Mucosa of stomach (tissue), 1 donor: ENCODE results near the gene ENO1.

ENCODE experiments used
- H3K27me3 ChIP-seq: one replicate; pipeline ENCODE4 v1.7.0; 2013; ENCODE audit warnings: mild to moderate bottlenecking, low read length; ENCODE audit not compliant: control insufficient read depth, insufficient read depth
- H3K36me3 ChIP-seq: one replicate; pipeline ENCODE4 v1.7.0; 2013; ENCODE audit warnings: low read length; ENCODE audit not compliant: control insufficient read depth, insufficient read depth
- H3K4me1 ChIP-seq: one replicate; pipeline ENCODE4 v1.7.0; 2013; ENCODE audit warnings: mild to moderate bottlenecking, low read length; ENCODE audit not compliant: control insufficient read depth, insufficient read depth
- H3K4me3 ChIP-seq: one replicate; pipeline ENCODE4 v1.7.0; 2013; ENCODE audit warnings: low read length
- H3K9ac ChIP-seq: one replicate; pipeline ENCODE4 v1.7.0; 2013; ENCODE audit warnings: mild to moderate bottlenecking, low read length, moderate library complexity
- H3K9me3 ChIP-seq: one replicate; pipeline ENCODE4 v1.7.0; 2013; ENCODE audit warnings: mild to moderate bottlenecking, low read length, moderate library complexity; ENCODE audit not compliant: control insufficient read depth
- donor health status: Pancreatic carcinoma.

The ENO1 gene

DNA sequence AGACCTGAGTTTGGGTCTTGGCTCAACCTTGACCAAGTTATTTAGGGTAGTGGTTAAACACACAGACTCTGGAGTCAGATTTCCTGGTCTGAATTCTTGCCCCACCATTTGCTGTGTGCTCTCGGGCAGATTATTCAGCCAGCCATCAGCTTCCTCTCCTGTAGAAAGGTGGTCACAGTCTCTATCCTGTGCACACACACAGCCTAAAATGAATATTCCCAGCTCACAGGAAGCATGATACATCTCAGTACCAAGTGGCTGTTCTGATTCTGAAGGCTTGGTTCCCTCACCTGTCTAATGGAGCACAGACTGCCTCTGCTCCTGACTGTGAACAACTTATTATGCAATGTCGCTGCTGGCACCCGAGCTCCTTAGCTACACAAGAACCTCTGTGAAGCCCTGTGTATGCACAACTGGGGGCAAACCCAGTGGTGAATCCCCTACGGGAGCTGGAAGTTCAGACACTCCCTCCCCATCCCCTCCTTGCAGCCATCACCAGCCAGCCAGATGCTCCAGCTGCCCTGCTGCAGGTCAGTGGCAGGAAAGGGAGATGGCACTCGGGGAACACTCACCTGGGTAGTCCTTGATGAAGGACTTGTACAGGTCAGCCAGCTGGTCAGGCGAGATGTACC is 13.7 kb downstream of the ENO1 start:
- Histone ChIP-seq H3K4me1 (no peaks in the 10 kb centered on the region), H3K4me3 (no peak overlapping the region), H3K36me3 (peaks cover 35% of the 10 kb centered on the region), H3K9me3 (no peaks in the 10 kb centered on the region), H3K9ac (no peak overlapping the region), H3K27me3 (no peaks in the 10 kb centered on the region)

DNA sequence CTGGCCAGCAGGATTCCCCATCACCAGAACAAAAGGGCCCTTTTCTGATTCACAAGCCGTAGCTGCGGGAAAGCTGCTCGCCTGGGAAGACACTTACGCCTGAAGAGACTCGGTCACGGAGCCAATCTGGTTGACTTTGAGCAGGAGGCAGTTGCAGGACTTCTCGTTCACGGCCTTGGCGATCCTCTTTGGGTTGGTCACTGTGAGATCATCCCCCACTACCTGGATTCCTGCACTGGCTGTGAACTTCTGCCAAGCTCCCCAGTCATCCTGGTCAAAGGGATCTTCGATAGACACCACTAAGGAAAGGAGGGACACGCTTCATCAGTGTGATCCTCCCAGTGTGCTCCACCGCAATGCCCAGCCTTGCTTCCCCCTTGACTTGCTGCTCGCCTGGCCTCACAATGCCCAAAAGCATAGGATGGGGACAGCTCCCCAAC is 14.7 kb downstream of the ENO1 start:
- H3K4me1 ChIP-seq: peaks cover 6% of the 10 kb centered on the region
- H3K27me3 ChIP-seq: no peaks in the 10 kb centered on the region
- H3K9me3 ChIP-seq: no peaks in the 10 kb centered on the region
- H3K4me3 ChIP-seq: no peak overlapping the region
- H3K9ac ChIP-seq: no peak overlapping the region
- peaks cover 35% of the 10 kb centered on the region for H3K36me3 ChIP-seq

DNA sequence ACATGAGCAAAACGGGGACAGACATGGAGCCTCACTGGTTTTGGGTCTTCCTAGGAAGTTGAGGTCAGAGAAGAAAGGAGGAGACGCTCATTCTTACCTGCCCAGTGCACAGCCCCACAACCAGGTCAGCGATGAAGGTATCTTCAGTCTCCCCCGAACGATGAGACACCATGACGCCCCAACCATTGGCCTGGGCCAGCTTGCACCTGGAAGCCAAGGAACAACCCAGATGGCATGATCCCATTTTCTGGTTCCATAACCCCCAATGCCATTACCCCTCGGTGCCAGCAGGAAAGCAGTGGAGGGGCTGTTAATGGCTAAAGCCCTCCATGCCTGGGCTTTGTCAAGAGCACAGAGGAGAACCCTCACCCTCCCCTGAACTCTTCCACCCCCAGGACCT is 15.3 kb downstream of the ENO1 start:
- Histone ChIP-seq H3K9ac (no peak overlapping the region), H3K4me1 (peaks cover 13% of the 10 kb centered on the region), H3K4me3 (no peak overlapping the region), H3K36me3 (peaks cover 35% of the 10 kb centered on the region), H3K27me3 (no peaks in the 10 kb centered on the region), H3K9me3 (no peaks in the 10 kb centered on the region)

DNA sequence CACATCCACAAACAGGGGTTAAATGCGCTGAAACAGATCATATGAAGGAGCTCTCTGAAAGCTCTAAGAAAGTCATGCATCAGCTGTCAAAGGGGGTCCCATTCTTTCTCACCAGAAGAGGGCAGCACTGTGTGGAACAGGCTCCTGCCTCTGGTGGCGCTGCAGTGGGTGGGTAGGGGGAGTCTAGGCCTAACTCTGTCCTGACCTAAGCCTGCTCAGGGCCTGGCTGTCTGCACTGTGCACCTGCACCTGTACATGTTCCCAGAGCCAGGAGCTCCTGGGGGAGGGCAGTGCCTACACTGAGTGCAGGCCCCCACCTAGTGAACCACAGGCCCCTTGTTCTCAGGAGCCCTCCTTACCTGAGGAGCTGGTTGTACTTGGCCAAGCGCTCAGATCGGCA is 16.0 kb downstream of the ENO1 start:
- H3K27me3 ChIP-seq: no peaks in the 10 kb centered on the region
- H3K9ac ChIP-seq: no peak overlapping the region
- H3K36me3 ChIP-seq: peaks cover 35% of the 10 kb centered on the region
- no peak overlapping the region for H3K4me3 ChIP-seq
- no peaks in the 10 kb centered on the region for H3K9me3 ChIP-seq
- peaks cover 17% of the 10 kb centered on the region for H3K4me1 ChIP-seq

DNA sequence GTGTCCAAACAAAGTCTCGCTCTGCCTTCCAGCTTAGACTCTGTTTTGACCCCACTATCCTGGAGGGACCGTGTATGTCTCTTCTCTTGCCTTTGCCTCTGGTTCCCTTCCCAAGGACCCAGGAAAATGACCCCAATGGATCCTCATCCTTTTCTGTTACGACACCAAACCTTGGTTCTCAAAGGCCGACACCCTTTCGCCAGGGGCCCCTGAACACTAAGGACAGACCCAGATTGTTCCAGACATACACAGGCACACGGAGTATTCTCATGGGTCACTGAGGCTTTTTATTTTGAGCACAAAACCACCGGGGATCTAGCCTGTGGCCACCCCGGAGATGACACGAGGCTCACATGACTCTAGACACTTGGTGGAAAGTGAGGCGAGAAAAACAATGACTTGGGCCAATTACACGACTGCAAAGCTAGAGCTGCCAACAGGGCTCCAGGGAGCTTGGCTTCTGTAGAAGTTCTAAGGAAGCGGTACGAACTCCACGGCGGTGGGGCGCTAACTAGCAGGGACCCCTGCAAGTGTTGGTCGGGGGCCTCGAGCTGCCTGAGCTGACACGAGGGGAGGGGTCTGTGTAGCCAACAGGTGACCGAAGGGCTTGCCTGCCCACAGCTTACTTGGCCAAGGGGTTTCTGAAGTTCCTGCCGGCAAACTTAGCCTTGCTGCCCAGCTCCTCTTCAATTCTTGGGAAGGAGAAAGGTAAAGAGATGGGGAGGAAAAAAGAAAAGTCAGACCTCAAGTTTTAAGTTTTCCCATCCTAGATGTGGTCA is 17.6 kb downstream of the ENO1 start:
- Histone ChIP-seq H3K9me3 (no peaks in the 10 kb centered on the region), H3K36me3 (peaks cover 35% of the 10 kb centered on the region), H3K27me3 (no peaks in the 10 kb centered on the region), H3K9ac (no peak overlapping the region), H3K4me3 (no peak overlapping the region), H3K4me1 (peaks cover 17% of the 10 kb centered on the region)

DNA sequence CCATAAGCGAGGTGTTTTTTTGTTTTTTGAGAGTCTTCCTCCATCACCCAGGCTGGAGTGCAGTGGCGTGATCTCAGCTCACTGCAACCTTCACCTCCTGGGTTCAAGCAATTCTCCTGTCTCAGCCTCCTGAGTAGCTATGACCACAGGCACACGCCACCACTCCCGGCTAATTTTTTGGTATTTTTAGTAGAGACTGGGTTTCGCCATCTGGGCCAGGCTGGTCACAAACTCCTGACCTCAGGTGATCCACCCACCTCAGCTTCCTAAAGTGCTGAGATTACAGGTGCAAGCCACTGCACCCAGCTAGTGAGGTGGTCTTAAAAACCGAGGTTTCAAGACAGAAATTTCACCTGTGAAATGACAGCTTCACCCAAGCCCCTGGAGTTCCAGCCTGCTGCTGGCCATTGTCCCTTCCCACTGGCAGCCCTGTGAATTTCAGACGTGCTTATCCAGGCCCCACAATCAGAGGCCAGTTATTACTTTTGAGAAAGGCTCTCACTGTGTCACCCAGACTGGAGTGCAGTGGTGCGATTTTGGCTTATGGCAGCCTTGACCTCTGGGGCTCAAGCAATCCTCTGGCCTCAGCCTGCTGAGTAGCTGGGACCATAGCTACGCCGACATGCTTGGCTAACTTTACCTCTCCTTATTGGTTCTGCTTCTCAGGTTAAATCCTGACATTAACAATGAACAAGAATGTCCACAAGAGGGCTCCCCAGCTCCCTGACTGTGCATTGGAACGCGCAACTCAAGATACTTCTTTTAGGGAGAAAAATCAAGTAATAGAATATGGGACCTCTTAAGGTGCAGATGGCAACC is 19.4 kb downstream of the ENO1 start:
- Histone ChIP-seq H3K4me3 (no peak overlapping the region), H3K9ac (no peak overlapping the region), H3K9me3 (no peaks in the 10 kb centered on the region), H3K36me3 (peaks cover 23% of the 10 kb centered on the region), H3K4me1 (peaks cover 17% of the 10 kb centered on the region), H3K27me3 (no peaks in the 10 kb centered on the region)

DNA sequence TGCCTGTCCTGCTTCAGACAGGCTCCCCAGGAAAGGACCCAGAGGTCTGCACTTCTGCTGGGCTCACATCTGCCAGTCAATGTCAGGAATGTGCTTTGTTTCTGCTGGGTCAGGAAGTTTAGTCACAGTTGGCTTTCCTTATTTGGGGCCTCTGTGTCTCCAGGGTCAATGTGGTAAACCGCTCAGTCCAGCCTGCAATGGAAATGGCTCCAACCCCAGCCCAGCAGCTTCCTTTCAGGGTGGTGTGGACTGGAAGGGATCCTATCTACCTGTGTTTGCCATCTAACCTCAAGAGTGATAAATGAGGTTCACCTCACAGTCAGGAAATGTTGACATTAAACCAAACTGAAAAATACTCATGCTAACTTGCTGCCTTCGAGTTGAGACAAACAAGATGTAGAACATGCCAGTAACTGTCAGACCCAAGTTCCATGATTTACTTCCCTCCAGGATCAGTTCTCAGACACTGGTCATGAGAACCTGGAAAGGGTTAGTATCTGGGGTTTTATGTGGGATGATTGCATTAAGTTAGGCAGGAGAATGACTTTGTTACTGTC is 20.3 kb downstream of the ENO1 start:
- peaks cover 20% of the 10 kb centered on the region for H3K36me3 ChIP-seq
- H3K9me3 ChIP-seq: no peaks in the 10 kb centered on the region
- no peak overlapping the region for H3K9ac ChIP-seq
- no peaks in the 10 kb centered on the region for H3K27me3 ChIP-seq
- H3K4me3 ChIP-seq: no peak overlapping the region
- peaks cover 17% of the 10 kb centered on the region for H3K4me1 ChIP-seq

DNA sequence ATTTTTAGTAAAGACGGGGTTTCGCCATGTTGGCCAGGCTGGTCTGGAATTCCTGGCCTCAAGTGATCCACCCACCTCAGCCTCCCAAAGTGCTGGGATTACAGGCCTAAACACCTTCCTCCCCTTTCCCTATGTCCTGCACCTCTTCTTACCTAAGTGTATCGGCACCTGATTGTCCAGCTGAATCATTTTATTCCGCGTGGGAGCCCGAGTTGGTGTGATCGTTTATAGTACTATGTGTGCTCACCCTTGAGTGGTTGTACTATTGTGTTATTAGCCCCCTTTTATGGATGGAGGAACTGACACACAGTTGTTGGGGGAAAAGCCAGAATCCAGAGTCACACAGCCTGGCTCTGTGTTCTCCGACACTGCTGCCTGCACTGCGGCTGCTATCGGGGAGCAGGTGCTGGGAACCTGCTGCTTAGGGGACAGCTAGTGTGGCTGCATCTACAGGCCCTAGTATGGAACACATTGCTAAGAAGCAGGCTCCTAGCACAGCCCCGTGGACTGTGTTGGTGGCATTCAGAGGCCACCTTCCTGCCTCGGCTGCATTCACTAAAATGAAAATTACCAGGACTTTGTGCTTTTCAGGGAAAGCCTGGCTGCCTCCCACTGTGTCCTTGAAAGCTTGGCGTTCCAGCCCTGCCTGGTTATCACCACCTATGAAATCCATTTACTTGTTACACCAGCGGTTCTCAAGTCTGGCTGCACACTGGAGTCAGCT is 21.6 kb downstream of the ENO1 start:
- Histone ChIP-seq H3K27me3 (no peaks in the 10 kb centered on the region), H3K9ac (no peak overlapping the region), H3K4me1 (peaks cover 17% of the 10 kb centered on the region), H3K9me3 (no peaks in the 10 kb centered on the region), H3K4me3 (no peak overlapping the region), H3K36me3 (peaks cover 12% of the 10 kb centered on the region)

DNA sequence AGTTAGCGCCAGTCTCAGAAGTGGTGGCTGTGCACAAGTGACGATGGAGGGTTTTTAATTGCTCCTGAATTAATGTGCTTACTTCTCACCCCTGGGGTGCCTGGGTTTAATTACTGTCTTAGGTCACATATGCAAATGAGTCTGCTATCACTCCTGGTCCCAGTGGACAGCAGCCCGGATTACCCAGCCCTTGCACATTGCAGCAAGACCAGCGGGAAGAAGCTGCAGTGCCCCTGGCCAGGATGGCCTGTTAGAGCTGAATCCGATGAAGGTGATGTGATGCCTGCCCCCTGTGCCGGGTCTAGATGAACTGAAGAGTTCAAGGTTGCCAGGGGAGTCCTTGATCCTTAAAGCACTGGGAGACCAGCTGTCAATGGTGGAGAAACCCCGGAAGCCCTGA is 24.2 kb downstream of the ENO1 start:
- Histone ChIP-seq H3K36me3 (no peaks in the 10 kb centered on the region), H3K9me3 (no peaks in the 10 kb centered on the region), H3K4me3 (no peak overlapping the region), H3K27me3 (no peaks in the 10 kb centered on the region), H3K4me1 (peaks cover 15% of the 10 kb centered on the region), H3K9ac (no peak overlapping the region)

DNA sequence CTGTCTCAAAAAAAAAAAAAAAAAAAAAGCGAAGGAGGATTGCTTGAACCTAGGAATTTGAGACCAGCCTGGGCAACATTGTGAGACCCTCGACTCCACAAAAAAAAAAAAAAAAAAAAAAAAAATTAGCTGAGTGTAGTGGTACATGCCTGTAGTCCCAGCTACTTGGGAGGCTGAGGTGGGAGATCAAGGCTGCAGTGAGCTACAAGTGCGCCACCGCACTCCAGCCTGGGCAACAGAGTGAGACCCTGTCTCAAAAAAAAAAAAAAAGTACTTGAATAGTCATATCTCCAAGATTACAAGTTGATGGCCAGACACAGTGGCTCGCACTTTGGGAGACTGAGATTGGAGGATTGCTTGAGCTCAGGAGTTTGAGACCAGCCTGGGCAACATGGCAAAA is 27.4 kb downstream of the ENO1 start:
- H3K27me3 ChIP-seq: no peaks in the 10 kb centered on the region
- no peaks in the 10 kb centered on the region for H3K36me3 ChIP-seq
- H3K9me3 ChIP-seq: no peaks in the 10 kb centered on the region
- H3K4me1 ChIP-seq: peaks cover 15% of the 10 kb centered on the region
- H3K9ac ChIP-seq: no peak overlapping the region
- H3K4me3 ChIP-seq: no peak overlapping the region

DNA sequence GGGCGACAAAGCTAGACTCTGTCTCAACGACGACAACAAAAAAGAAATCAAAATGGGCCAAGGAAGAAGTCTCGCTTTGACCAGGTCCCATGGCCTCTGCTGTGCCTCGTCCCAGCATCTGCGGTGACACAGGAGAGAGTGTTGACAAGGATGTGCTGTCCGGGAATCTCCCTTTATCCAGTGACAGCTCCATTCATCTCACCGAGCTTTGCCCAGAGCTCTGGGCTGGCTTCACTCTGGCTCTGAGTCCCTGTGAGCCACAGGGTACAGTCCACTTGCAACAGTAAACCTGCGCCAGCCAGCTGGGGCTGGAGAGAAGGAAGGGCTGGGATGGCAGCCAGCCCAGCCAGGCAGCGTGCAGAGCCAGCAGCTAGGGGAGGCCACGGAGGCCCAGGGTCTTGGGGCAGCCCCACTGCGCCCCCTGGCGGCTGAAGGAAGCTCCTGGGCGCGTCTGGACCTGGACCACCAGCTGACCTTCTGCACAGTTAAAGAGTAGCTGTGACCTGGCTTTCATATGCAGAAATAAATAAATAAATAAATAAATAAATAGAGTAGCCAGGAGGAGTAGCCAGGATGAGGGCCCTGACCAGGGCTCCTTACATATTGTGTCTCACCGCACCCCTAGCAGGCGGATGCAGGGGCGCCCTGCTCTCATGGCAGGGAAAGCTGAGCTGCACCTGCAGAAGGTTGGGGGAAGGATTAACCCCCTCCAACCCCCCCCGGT is 29.7 kb downstream of the ENO1 start:
- Histone ChIP-seq H3K4me1 (peaks cover 21% of the 10 kb centered on the region), H3K36me3 (no peaks in the 10 kb centered on the region), H3K9ac (no peak overlapping the region), H3K27me3 (no peaks in the 10 kb centered on the region), H3K9me3 (no peaks in the 10 kb centered on the region), H3K4me3 (no peak overlapping the region)
